CD4-positive, alpha-beta T cell treated with Interleukin-6 at 100 ng/mL for 8 hours (primary cell): ENCODE results near the gene VCAN.
A peak's percentile ranks its signal among the peaks of the same experiment; 100 is the strongest.

Source experiments
- DNase-seq: peaks from one replicate; pipeline ENCODE4 v3.0.0-alpha.2; 2020; ENCODE audit warnings: mixed read lengths, low spot score

The VCAN gene

DNA sequence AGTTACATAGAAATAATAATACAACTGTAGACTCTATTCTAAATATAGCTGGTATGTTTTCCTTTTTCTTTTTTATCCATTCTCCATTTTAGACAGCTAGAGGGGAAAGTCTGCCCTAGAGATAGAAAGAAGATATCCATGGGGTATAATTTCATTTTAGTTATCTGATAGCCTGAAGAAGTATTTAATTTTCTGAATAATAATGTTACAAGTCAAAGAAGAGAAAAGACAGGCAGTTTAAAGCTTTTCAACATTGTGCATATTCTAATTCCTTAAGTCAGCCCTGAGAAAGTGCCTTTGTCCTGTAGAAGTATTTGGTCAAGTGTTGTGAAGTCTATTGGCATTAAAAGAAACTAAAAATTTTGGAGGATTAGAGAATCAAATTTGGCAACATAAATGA lies 2.5 kb upstream of the VCAN start:
- DNase-seq: no peak

DNA sequence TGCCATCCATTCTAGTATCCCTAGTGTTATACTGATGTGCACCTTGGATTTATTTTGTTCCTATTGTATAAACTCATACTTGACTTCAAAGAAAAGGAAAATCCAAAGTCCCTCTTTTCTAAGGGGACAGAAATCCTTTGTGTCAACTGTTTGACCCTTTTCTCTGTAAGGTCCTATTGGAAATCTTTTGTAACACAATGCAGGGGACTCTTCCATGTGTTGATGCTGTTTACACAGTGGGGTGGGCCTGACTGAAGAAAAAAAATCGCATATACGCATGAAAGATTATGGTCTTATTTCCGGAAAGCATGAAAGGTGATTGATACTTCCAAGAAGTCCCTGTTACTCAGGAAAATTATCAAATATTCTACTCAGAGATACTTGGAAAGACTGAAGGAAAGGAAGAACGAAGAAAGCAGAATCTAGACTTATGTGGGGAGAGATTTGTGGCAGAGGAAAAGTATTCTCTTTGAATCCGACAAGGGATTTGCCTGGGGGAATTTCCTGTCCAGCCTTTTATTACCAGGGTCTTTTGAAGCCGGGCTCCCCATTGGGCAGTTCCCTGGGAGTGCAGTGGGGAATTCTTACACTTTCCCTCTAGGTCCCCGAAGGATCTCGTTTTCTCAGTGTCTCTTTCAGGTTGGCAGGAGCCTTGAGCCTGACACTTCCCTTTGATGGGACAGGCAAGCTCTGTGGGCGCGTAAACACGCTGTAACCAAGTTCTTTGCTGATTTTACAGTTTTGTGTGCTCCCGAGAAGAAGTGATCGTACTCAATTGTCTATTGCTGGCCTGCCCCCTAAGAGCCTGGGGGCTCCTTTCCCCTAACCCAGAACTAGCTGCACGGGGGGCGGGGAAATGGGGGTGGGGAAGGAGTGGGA lies 779 bp upstream of the VCAN start:
- no peak for DNase-seq

DNA sequence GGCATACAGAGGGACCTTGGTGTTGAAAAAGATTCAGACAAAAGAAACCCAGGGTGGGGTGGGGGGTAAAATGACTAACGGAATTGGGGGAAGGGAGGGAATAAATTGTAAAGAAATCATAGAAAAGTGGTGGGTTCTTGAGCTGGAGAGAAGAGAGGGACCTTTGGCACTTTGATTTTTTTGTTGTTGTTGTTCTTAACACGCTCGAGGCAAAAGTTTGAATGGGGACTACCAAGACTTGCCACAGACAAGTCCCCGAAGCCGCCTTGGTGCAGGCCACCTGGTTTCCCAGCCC lies 616 bp downstream of the VCAN start:
- no peak for DNase-seq

DNA sequence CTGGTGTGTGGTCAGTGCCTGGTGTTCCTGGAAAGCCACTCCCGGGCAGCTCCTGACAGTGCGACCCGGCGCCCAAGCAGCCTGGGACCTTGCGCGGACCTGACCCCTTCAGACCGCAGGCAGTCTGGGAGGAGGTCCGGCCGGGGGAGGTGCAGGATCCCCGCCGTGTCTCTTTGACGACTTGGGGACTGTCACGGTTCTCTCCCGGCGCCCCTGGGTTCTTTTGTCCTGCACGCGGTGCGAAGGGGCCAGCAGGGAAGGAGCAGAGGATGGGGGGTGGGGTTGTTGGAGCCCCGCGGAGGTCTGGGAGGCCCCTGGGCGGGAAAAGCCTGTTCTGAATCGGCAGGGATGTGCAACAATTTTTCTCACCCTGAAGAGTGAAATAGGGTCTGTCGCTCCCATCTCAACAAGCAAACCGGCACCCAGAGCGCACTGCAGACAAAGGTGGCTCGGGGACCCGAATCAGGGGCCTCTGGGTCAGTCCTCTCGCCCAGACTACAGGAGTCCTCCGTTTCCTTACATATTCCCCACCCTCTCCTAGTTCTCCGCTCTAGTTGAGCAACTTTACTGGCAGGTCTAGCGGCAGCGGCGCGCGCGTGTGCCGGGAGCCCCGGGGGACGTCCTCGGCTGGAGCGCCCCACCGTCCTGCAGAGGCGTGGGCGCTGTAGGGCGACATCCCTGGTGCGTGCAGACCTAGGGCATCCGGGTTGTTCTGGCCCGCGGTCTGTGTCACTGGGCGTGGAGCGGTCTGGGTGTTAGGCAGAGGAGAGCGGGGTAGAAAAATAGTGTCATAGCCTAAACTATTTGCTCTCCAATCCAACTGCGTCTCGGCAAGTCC lies 1.2 kb downstream of the VCAN start:
- no peak for DNase-seq

DNA sequence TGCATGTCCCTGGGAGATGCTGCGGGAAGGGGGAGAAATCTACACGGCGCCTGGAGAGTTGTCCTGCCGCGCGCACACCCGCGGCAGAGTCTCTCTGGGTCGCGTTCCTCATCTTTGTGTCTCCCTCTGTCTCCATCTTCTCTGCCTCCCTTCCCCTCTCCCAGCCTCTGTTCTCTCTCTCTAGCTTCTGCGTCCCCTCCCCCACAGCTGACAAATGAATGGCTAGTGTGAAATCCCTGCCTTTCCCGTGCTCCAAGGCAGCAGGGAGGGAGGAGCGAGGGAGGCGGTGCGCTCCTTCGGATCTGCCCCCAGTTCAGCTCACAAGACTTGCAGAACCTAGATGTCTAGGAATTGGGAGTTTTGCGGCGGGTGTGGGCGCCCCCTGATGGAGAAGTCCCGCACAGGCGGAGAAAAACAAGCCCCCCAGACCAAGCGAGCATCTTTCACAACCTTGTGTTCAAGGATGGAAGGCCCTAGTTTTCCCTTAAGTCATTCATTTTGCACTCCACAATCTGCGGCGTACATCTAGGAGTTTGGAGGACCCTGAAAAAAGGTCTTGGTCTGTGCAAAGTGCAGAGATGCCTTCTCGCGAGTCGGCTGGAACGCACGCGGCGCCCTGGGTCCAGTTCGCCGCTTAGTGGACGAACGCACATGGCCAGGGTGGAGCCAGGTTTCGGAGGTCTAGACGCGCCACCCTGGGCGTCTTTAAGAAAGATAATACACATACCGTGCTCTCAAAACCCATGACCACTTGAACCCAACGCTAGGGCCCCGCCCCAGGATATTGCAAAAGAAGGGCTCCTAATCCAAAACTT lies 2.0 kb downstream of the VCAN start:
- DNase-seq: peak; percentile 24

DNA sequence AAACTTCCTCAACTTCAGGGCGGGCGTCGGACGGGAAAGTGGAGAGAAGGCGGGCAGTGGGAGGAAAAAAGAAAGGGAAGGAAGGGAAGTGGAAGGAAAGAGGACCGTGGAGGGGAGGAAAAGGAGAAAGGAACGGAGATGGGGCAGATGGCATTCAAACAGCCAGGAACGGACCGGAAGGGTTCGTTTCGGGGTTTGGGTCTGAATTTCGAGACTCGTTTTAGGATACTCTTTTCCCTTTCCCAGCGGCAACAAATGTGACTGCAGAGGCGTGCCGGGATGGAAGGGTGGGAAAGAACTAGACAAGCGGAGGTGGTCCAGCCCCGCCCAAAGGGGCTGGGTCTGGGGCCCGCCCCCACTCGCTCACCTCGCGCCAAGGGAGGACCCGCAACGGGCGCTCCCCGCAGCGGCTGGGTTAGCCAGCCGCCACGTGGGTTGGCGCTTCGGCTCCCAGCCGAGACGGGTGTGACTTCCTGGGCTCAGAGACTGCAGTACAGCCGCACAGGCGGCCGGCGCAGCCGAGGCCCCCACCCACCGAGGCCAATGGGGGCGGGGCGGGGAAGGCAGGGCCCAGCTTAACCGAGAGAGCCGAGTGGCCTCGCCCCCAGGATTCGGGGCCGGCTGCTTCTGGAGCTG lies 2.7 kb downstream of the VCAN start:
- no peak for DNase-seq

DNA sequence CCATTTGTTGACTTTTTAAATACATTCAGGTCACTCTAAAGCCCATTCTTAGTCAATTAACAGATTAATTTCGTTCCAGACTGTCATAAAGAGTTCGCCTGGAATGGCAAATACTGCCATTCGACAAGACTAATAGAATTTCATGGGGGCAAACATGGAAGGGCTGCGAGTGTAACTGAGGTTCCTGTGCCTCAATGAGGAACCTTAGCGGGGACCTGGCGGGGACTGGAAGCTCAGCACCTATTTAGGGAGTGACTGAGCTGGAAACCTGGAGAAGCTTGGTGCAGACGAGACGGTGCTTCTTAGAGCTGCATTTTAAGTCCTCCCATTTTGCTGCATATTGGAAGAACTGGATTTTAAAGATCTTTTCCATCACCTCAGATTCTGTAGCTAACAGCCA lies 3.4 kb downstream of the VCAN start:
- DNase-seq: no peak

DNA sequence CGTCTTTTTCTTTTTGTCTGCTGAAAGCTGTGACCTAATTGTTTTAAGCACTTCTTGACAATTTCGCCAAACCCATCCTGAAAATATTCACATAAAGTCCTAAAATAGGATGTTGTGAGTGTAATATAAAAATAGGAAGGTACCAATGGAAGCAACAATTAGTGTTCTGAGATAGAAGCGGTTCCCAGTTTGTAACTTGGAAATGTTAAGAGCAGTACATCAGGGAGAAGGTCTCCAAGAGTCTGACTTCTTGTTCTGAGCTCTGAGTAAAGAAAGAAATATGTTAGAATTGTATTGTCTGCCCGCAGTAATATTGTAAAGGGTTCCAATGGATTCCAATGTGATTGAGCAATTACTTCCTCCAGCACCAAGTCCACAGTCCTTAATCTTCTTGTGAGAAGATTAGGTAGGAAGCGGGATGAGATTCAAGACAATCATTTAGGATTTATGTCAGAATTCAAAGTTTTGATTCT lies 3.9 kb downstream of the VCAN start:
- no peak for DNase-seq

DNA sequence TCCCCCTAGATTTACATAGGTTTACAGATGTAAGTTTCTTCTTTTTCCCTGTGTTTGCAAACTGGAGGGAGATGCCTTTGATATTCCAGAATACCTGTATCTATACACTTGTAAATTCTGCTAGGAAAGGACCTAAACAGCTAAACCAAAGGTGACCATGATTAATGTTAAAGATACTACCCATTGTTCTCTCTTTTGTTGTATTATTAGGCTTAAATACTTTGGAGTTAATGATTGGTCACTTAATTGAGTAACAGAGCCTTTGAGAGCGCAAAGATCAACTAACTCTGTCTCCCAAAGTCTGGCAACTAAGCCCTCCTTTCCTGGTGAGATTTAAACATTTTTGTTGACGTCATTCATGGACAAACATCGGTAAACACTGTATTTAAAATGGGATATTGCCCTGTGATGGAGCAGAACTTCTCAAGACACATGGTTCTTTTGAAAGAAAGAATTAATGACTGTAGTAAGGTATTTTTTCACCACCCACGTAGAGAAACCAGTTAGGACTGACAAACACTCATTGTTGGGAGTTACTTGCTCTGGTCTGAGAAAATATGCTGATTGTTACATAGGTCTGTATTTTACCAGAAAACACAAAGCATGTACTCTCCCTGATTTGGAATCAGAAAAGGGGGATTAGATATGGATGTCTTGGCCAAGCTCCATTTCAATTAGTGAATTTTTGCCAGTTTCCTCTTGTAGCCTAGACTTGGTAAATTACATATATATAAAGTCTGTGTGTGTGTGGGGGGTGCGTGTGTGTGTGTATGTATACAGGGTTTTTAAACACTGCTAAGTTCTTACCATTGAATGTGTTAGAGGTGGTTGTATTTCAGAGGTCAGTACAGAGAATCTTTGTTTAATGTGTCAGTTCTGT lies 4.6 kb downstream of the VCAN start:
- no peak for DNase-seq

DNA sequence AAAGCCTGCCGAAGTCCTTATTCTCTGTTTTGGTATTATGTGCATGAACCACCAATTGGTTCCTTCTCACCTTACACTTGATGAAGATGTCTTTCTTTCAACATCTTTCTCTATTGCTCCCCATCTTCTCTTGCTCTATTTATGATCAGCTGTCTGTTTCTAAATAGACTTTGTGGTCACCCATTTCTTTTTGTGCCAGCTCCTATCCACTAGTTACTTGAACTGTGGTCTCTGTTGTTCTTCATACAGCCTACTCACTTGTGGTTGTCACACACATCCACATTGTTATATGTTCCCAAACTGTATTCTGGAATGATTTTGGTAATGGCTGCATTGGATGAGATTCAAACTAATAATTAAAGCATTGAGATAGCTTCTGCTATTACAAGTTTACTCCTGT lies 11.4 kb downstream of the VCAN start:
- no peak for DNase-seq

DNA sequence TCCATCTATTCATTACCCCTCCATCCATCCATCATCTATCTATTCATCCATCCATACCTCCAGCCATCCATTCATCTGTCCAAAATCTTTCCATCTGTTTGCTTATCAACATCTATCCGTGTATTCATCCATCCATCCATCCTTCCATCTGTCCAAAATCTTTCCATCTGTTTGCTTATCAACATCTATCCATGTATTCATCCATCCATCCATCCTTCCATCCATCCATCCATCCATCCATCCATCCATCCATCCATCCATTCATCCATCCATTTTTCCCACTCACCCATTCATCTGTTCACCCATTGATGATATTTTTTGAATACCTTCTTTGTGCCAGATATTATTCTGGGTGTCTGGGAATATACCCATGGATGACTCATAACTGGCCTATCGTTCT lies 12.8 kb downstream of the VCAN start:
- DNase-seq: no peak

DNA sequence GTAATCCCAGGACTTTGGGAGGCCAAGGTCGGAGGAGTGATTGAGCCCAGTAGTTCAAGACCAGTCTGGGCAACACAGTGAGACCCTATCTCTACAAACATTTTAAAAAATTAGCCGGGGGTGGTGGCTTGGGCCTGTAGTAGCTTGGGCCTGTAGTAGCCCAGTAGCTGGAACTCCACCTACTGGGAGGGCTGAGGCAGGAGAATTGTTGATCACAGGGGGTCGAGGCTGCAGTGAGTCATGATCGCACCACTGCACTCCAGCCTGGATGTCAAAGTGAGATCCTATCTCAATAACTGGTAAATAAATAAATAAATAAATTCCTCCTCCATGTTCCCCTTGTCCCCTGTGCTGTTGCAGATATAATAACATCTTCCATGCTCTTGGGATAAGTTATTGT lies 14.3 kb downstream of the VCAN start:
- DNase-seq: no peak

DNA sequence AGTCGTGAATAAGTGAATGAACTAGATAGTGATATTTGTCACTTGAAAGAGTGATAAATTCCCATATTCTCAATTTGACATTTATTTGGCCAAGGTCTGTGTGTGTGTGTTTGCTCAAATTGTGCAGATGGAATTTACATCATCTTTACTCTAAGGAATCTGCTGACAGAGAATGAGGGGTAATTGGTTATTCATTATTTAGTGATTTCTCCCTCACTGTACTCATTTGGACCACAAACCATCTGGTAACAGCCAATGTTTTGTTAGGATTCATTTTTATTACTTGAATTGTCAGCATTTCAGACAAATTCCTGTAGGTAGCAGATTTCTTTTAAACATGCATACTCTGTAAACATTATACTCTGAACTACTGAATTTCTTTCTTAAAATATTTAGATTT lies 15.6 kb downstream of the VCAN start:
- DNase-seq: no peak

DNA sequence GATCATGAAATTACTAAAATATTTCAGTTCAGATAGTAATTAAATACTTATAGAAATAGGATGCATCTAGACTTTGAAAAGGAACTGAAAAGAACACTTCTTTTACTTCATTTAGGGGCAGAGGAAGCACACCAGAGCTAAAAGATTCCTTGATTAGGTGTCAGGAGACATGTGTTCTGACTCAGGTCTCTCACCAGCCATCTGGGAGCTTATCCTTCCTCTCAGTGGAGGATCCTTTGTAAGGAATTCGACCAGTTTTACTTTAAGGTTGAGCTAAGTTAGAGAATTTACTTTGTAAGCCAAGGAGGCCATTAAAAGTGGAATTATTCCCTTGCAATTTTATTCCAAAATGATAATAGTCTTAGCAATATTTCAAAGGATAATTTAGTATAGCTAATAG lies 16.7 kb downstream of the VCAN start:
- DNase-seq: no peak

DNA sequence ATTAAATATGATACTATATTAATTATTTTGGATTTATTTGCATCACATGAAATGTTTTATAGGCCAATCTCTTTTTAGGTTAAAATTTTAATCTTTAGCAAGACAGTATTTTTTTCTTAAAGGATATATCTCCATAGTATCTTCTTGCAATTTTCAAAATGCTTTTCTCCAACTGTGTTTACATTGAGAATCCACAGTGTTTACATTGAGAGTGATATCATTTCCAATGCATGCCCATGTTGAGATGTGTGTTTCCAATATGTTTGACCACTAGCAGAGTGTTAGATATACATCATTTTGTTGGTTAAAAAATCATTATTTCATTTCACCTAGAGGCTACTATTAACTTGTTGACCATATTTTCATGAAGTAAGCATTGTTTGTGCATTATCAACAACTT lies 17.3 kb downstream of the VCAN start:
- no peak for DNase-seq

DNA sequence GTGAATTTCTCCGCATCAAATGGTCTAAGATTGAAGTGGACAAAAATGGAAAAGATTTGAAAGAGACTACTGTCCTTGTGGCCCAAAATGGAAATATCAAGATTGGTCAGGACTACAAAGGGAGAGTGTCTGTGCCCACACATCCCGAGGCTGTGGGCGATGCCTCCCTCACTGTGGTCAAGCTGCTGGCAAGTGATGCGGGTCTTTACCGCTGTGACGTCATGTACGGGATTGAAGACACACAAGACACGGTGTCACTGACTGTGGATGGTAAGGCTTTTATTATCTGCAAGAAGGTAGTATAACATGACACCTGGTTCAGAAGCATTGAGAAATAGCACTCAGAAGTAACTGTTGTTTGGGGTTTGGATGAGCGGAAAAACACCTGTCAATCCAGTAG lies 18.7 kb downstream of the VCAN start:
- no peak for DNase-seq

DNA sequence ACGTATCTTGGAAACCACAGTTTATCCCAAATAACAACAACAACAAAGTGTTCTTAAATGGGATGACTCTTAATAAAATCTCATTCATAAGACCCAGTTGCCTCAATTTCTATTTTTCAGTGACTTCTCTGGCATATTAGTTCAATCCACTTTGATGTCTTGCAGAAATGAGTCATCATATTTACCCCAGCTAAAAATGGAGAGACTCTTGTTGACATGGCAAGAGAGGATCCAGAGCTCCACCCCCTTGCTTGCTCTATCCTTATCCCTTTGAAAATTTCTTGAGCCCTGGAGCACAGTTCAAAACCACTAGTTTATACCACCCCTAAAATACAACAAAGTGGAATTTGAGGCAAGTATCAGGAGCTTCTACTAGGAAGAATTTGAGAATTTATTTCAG lies 20.8 kb downstream of the VCAN start:
- DNase-seq: no peak

DNA sequence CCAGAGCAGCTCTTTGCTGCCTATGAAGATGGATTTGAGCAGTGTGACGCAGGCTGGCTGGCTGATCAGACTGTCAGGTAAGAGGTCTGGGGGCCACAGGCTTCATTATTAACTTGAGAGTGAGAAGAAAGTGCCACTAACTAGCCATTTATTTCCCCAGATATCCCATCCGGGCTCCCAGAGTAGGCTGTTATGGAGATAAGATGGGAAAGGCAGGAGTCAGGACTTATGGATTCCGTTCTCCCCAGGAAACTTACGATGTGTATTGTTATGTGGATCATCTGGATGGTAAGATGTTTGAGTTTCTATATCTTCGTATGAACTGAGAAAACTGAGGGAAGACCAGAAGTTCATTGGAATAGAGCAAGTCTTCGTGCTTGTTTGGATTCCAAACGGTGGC lies 22.1 kb downstream of the VCAN start:
- DNase-seq: no peak

DNA sequence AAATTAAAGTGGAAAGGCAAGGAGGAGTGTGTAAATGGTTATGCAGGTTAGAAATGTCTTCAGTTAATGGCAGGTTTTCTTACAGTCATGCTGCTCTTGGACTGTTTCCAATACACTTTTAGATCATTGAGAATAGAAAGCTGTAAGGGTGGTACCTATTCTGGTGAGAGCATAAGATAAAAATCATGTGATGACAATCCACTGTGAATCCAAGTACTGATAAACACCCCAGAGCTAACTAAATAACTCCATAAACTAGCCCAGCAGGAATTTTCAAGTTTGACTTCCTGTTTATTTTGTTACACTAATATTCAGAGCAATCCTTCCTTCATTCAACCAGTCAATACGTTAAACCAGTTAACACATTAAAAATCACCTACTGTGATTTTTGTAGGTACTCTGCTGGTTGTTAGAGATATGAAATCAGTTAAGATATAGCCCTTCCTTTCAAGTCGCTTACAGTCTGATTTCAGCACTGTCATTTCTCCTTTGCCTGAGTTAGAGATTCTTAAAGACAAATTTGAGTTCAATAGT lies 22.6 kb downstream of the VCAN start:
- no peak for DNase-seq

DNA sequence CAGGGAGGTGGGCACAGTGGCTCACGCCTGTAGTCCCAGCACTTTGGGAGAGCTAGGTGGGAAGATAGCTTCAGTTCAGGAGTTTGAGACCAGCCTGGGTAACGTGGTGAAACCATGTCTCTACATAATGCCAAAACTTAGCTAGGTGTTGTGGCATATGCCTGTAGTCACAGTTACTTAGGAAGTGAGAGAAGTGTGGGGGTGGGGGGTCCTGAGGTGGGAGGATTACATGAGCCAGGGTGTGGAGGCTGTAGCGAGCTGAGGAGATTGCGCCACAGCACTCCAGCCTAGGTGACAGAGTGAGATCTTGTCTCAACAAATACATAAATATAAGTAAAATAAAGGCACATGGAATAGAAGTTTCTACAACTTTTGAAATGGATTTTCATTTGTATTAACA lies 23.1 kb downstream of the VCAN start:
- DNase-seq: no peak

DNA sequence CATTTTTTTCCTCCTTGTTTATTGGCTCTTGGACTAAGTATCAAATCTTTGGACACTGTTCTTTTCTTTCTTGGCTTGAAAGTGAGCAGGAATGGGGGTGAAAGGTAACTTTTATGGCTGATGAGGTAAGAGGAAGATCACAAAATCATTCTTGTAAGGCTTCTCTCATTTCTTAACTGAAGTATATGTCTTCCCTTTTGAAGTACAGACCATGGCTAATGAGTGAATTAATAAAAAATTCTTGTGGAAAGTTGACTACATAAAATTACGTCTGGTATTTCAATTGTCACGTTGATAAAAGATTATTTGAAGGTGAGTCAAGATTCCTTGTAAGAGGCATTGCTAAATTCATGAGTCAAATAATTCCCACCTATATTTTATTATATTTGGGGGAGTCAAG lies 25.1 kb downstream of the VCAN start:
- no peak for DNase-seq
